Spleen (tissue), 11 donors: ENCODE results near the gene SPATA1. TPM values are rescaled to one million over a fixed set of nuclear protein-coding genes. Genes with fewer than 3 reads are reported as not detected.

Experiments
- DNase-seq: peaks from one replicate; pipeline ENCODE4 v3.0.0-alpha.2; 2020
- H3K27ac ChIP-seq, 8 donors: fragments of 200-600 bp; sonication (generic) in 7 of 8; 1 replicate in 4 of 8; 2 replicates in 4 of 8; pipeline versions ENCODE4 v1.5.0 to v1.8.0; 2016 to 2021; ENCODE audit warnings: inconsistent platforms in 4 of 8, mild to moderate bottlenecking in 4 of 8, moderate library complexity in 1 of 8
- H3K27me3 ChIP-seq, 7 donors: fragments of 200-600 bp; sonication (generic) in 6 of 7; replicated peaks in 1 of 7; 1 replicate in 4 of 7; 2 replicates in 3 of 7; pipeline versions ENCODE4 v1.5.0 to v1.8.0; 2016 to 2021; ENCODE audit warnings: inconsistent platforms in 3 of 7, mild to moderate bottlenecking in 1 of 7
- H3K36me3 ChIP-seq, 6 donors: fragments of 200-600 bp; sonication (generic) in 5 of 6; 1 replicate in 4 of 6; 2 replicates in 2 of 6; pipeline versions ENCODE4 v1.5.0 to v1.8.0; 2016 to 2021; ENCODE audit warnings: inconsistent platforms in 2 of 6
- H3K4me1 ChIP-seq, 6 donors: fragments of 200-600 bp; sonication (generic) in 5 of 6; 1 replicate in 3 of 6; 2 replicates in 3 of 6; pipeline versions ENCODE4 v1.5.0 to v1.8.0; 2016 to 2021; ENCODE audit warnings: inconsistent platforms in 3 of 6
- H3K4me3 ChIP-seq, 8 donors: fragments of 200-600 bp; sonication (generic) in 7 of 8; 1 replicate in 4 of 8; 2 replicates in 4 of 8; pipeline versions ENCODE4 v1.5.0 to v1.8.0; 2016 to 2021; ENCODE audit warnings: inconsistent platforms in 4 of 8, mild to moderate bottlenecking in 4 of 8, moderate library complexity in 2 of 8
- H3K9me3 ChIP-seq, 8 donors: fragments of 200-600 bp; sonication (generic) in 7 of 8; 1 replicate in 4 of 8; 2 replicates in 4 of 8; pipeline versions ENCODE4 v1.5.0 to v1.8.0; 2016 to 2021; ENCODE audit warnings: inconsistent platforms in 4 of 8
- CTCF ChIP-seq, 11 experiments: fragments of 200-600 bp in 7 of 11; fragments of 450-650 bp in 4 of 11; sonication (generic) in 4 of 11; IDR thresholded peaks in 8 of 11; conservative IDR thresholded peaks in 3 of 11; 1 replicate in 7 of 11; 2 replicates in 4 of 11; pipeline versions ENCODE4 v1.4.0 to v1.8.0; 2016 to 2021; ENCODE audit warnings: antibody characterized with exemption in 11 of 11, inconsistent platforms in 4 of 11, mild to moderate bottlenecking in 1 of 11
- POLR2A ChIP-seq, 3 donors: fragments of 450-650 bp; IDR thresholded peaks; one replicate each; pipeline ENCODE4 v1.5.1; 2017; ENCODE audit warnings: antibody characterized with exemption in 3 of 3, mild to moderate bottlenecking in 1 of 3
- POLR2AphosphoS5 ChIP-seq, 3 donors: sonication (generic); formaldehyde crosslinking; IDR thresholded peaks; one replicate each; pipeline ENCODE4 v1.5.1; 2017; ENCODE audit warnings: antibody characterized with exemption in 3 of 3
- WGBS, 5 donors: extraction: QIAGEN DNeasy Blood & Tissue Kit in 3 of 5; methylation state at CpG; one replicate each; pipeline versions ENCODE4 v1.1.5 to v1.1.7; 2013 to 2018; 5-methylcytosine and 5-hydroxymethylcytosine counted together
- intact Hi-C: fragments of 100-400 bp; cut with DNase I; formaldehyde crosslinking; loops from one replicate; pipeline ENCODE4 v1.15.0; 2023; ENCODE audit warnings: low total_unique reads
- polyA plus RNA-seq, 3 donors: library from polyadenylated mRNA; stranded (reverse); fragments of 200-250 nt; gene quantifications; one replicate each; pipeline ENCODE4 v1.2.1, GENCODE V29; 2013
- total RNA-seq, 7 donors: library from RNA; depleted of rRNA in 3 of 7; stranded (reverse); fragments of >200 nt in 3 of 7; fragmentation: NEBNext Ultra II Directional in 4 of 7; extraction: Animal tissue kit (Norgen Biotek cat#: 25700) in 4 of 7; gene quantifications; one replicate each; pipeline versions ENCODE4 v1.1.0 to v1.2.1, GENCODE V29; 2016 to 2021
- donor health status: healthy with polysubstance abuse.
- donor health status: DM: no; HTN: no; CAD: no; lungs with moderate emphysema.
- donor health status: DM: no; HTN: no; CAD: no.
- donor health status: Bipolar disorder and iron deficiency.
- donor health status: healthy.
- donor health status: DM: no; HTN: no; CAD: no.
- donor health status: DM: yes; HTN: yes; CAD: no.

The SPATA1 gene
- total and polyA plus RNA-seq, 10 donors, result 0.67 to 3.0 (median 1.5) TPM

GRCh38 chr1:84581648-84582047 lies 75.5 kb downstream of the SPATA1 start:
- intact Hi-C loops, result no loop called here
- TF ChIP-seq POLR2A (IDR thresholded peaks at IDR 0.05) (no peak), CTCF (IDR thresholded peaks at IDR 0.05 in 8 of 11, conservative IDR thresholded peaks at IDR 0.05 in 3 of 11) (no peak), POLR2AphosphoS5 (IDR thresholded peaks at IDR 0.05) (no peak)
- 95 to 99% (median 97%) methylated on average over 3 of the region's 3 CpGs for WGBS, 5 donors

GRCh38 chr1:84582802-84583587 lies 76.8 kb downstream of the SPATA1 start:
- H3K36me3 ChIP-seq, result peaks cover 0 to 6% (median 0%) of the 10 kb centered on the region in 6 donors
- peak overlapping the region; percentile 10 to 71 (median 54) for H3K27ac ChIP-seq
- whole genome bisulfite sequencing, 5 donors, result 70 to 84% (median 74%) methylated on average over 7 of the region's 7 CpGs
- H3K4me3 ChIP-seq, result no peak overlapping the region
- TF ChIP-seq CTCF (IDR thresholded peaks at IDR 0.05 in 8 of 11, conservative IDR thresholded peaks at IDR 0.05 in 3 of 11) (no peak), POLR2AphosphoS5 (IDR thresholded peaks at IDR 0.05) (no peak), POLR2A (IDR thresholded peaks at IDR 0.05) (peak in 1 of 3 donors; percentile 19)
- no peaks in the 10 kb centered on the region for H3K9me3 ChIP-seq
- intact Hi-C loops, result no loop called here
- H3K4me1 ChIP-seq, result peaks cover 0 to 18% (median 17%) of the 10 kb centered on the region in 6 donors
- DNase-seq, result no peak
- no peaks in the 10 kb centered on the region for H3K27me3 ChIP-seq

More at GRCh38 chr1:84581648-84582047, 75.5 kb downstream of the SPATA1 start:
- H3K4me3 ChIP-seq, result no peak overlapping the region
- peaks cover 0 to 9% (median 0%) of the 10 kb centered on the region in 6 donors for H3K36me3 ChIP-seq
- H3K4me1 ChIP-seq, result peaks cover 0 to 18% (median 17%) of the 10 kb centered on the region in 6 donors
- no peaks in the 10 kb centered on the region for H3K27me3 ChIP-seq
- H3K9me3 ChIP-seq, result no peaks in the 10 kb centered on the region
- H3K27ac ChIP-seq, result no peak overlapping the region
- no peak for DNase-seq

- Histone ChIP-seq H3K9me3 (no peaks in the 10 kb centered on the region), H3K4me3 (no peak overlapping the region), H3K4me1 (peaks cover 0 to 18% (median 17%) of the 10 kb centered on the region in 6 donors), H3K27ac (peak overlapping the region in 7 of 8 donors; percentile 30 to 71 (median 56)), H3K36me3 (no peaks in the 10 kb centered on the region), H3K27me3 (no peaks in the 10 kb centered on the region)
- TF ChIP-seq CTCF (IDR thresholded peaks at IDR 0.05 in 8 of 11, conservative IDR thresholded peaks at IDR 0.05 in 3 of 11), result no peak
- no peak for TF ChIP-seq POLR2AphosphoS5 (IDR thresholded peaks at IDR 0.05)
- TF ChIP-seq POLR2A (IDR thresholded peaks at IDR 0.05), result no peak
- intact Hi-C loops, result no loop called here
- no peak for DNase-seq
- WGBS, 5 donors, result 62 to 74% (median 71%) methylated on average over 10 of the region's 10 CpGs
Measured at GRCh38 chr1:84583648-84584047, 77.5 kb downstream of the SPATA1 start.

- no peak overlapping the region for H3K4me3 ChIP-seq
- peak overlapping the region in 6 of 8 donors; percentile 46 to 71 (median 61) for H3K27ac ChIP-seq
- H3K27me3 ChIP-seq, result no peaks in the 10 kb centered on the region
- peaks cover 0 to 18% (median 17%) of the 10 kb centered on the region in 6 donors for H3K4me1 ChIP-seq
- TF ChIP-seq POLR2AphosphoS5 (IDR thresholded peaks at IDR 0.05) (no peak), CTCF (IDR thresholded peaks at IDR 0.05 in 8 of 11, conservative IDR thresholded peaks at IDR 0.05 in 3 of 11) (no peak), POLR2A (IDR thresholded peaks at IDR 0.05) (no peak)
- DNase-seq, result no peak
- no peaks in the 10 kb centered on the region for H3K9me3 ChIP-seq
- H3K36me3 ChIP-seq, result no peaks in the 10 kb centered on the region
- intact Hi-C loops, result no loop called here
- WGBS, 5 donors, result 58 to 78% (median 64%) methylated on average over 2 of the region's 2 CpGs
Measured at GRCh38 chr1:84584126-84584525, 77.9 kb downstream of the SPATA1 start.
